K562 (cell line): Measurements from ENCODE around the gene LAMA1. TPM values are rescaled to one million over a fixed set of nuclear protein-coding genes. Genes with fewer than 3 reads are reported as not detected.

Experiments
- BCL6 ChIP-seq: fragments of 250-450 bp; sonication (Bioruptor Pico); IDR thresholded peaks from 2 replicates; pipeline ENCODE4 v1.4.0; 2020
- CEBPB ChIP-seq: fragments of 450-650 bp; IDR thresholded peaks from 2 replicates; pipeline ENCODE4 v1.6.1; 2016; ENCODE audit warnings: missing genetic modification characterization, missing compliant biosample characterization
- HMGN3 ChIP-seq: IDR thresholded peaks from 2 replicates; pipeline ENCODE4 v1.6.1; 2011; ENCODE audit warnings: borderline replicate concordance, low read depth, mild to moderate bottlenecking, mixed read lengths, low read length; ENCODE audit not compliant: insufficient read length; ENCODE audit errors: extremely low read depth
- JUNB ChIP-seq: fragments of 450-650 bp; formaldehyde crosslinking; conservative IDR thresholded peaks from 2 replicates; pipeline ENCODE4 v1.4.0; 2020; ENCODE audit warnings: mild to moderate bottlenecking
- KLF6 ChIP-seq: fragments of 250-450 bp; sonication (Bioruptor Pico); IDR thresholded peaks from 2 replicates; pipeline ENCODE4 v1.4.0; 2020; ENCODE audit warnings: mild to moderate bottlenecking, moderate library complexity, borderline replicate concordance
- PYGO2 ChIP-seq: fragments of 450-650 bp; IDR thresholded peaks from 2 replicates; pipeline ENCODE4 v1.6.1; 2016; ENCODE audit warnings: mild to moderate bottlenecking, missing genetic modification characterization, moderate library complexity, missing compliant biosample characterization
- RB1 ChIP-seq: fragments of 450-650 bp; IDR thresholded peaks from 2 replicates; pipeline ENCODE4 v1.6.1; 2017; ENCODE audit warnings: low read depth, mild to moderate bottlenecking
- RFX1 ChIP-seq: fragments of 450-650 bp; IDR thresholded peaks from 2 replicates; pipeline ENCODE4 v1.6.1; 2016; ENCODE audit warnings: mild to moderate bottlenecking, moderate library complexity
- SAFB ChIP-seq: fragments of 200-400 bp; formaldehyde crosslinking; IDR thresholded peaks from 2 replicates; pipeline ENCODE4 v1.6.1; 2017; ENCODE audit warnings: low read depth, low read length, borderline replicate concordance
- SLC30A9 ChIP-seq: fragments of 250-450 bp; sonication (Bioruptor Pico); IDR thresholded peaks from 2 replicates; pipeline ENCODE4 v1.8.0; 2022; ENCODE audit warnings: mild to moderate bottlenecking, moderate library complexity
- SMARCC2 ChIP-seq: fragments of 450-650 bp; IDR thresholded peaks from 2 replicates; pipeline ENCODE4 v1.6.1; 2017; ENCODE audit warnings: antibody characterized with exemption, moderate library complexity, mild to moderate bottlenecking, low read depth
- SMC3 ChIP-seq: conservative IDR thresholded peaks from 2 replicates; pipeline ENCODE4 v1.6.1; 2011; ENCODE audit warnings: low read depth, low read length, improper control_type of control experiment; ENCODE audit not compliant: insufficient read depth
- SRF ChIP-seq, 2 experiments: fragments of 250-450, 450-650 bp in 1 of 2; sonication (Bioruptor Pico) in 1 of 2; sonication (generic) in 1 of 2; formaldehyde crosslinking; IDR thresholded peaks; 2 replicates each; pipeline versions ENCODE4 v1.5.0 to v1.5.1; 2020 to 2022; ENCODE audit warnings: mild to moderate bottlenecking in 1 of 2, missing genetic modification reagents in 1 of 2
- TCF3 ChIP-seq: sonication (generic); formaldehyde crosslinking; IDR thresholded peaks from 2 replicates; pipeline ENCODE4 v1.4.0; 2020; ENCODE audit warnings: mild to moderate bottlenecking, missing genetic modification reagents
- YBX1 ChIP-seq: fragments of 450-650 bp; IDR thresholded peaks from 2 replicates; pipeline ENCODE4 v1.7.1; 2016; ENCODE audit warnings: mild to moderate bottlenecking
- ZFPM2 ChIP-seq: fragments of 250-450 bp; sonication (Bioruptor Pico); IDR thresholded peaks from 2 replicates; pipeline ENCODE4 v1.5.1; 2022; ENCODE audit warnings: mild to moderate bottlenecking
- ZNF121 ChIP-seq: sonication (generic); formaldehyde crosslinking; conservative IDR thresholded peaks from 2 replicates; pipeline ENCODE4 v1.8.0; 2022; ENCODE audit warnings: missing genetic modification reagents
- ZNF263 ChIP-seq: sonication (generic); formaldehyde crosslinking; IDR thresholded peaks from 2 replicates; pipeline ENCODE4 v1.8.0; 2022; ENCODE audit warnings: mild to moderate bottlenecking, missing genetic modification reagents, borderline replicate concordance
- ZNF445 ChIP-seq: fragments of 250-450 bp; sonication (Bioruptor Pico); IDR thresholded peaks from 2 replicates; pipeline ENCODE4 v1.4.0; 2020; ENCODE audit warnings: low read depth, mild to moderate bottlenecking, moderate library complexity
- ZNF507 ChIP-seq: conservative IDR thresholded peaks from 2 replicates; pipeline ENCODE4 v1.6.1; 2017; ENCODE audit warnings: missing genetic modification characterization, missing compliant biosample characterization
- polyA plus RNA-seq, 8 experiments: library from polyadenylated mRNA; depleted of rRNA in 4 of 8; stranded (reverse) in 5 of 8; unstranded in 3 of 8; fragments of >200 nt; fragmentation: Nextera tagmentation in 2 of 8; fragmentation: Illumina TruSeq in 1 of 8; extraction: Ambion mirVana in 2 of 8; extraction: Trizol in 1 of 8; gene quantifications; 2 replicates each; pipeline versions ENCODE4 v1.2.1 to v1.2.3, GENCODE V29; 2011 to 2014; ENCODE audit warnings: inconsistent platforms in 1 of 8, missing spikeins in 1 of 8
- total RNA-seq, 7 experiments: library from RNA; depleted of rRNA in 6 of 7; stranded (reverse); fragments of >200 nt in 6 of 7; fragmentation: Illumina TruSeq in 2 of 7; extraction: Trizol in 2 of 7; gene quantifications; 2 replicates each; pipeline versions ENCODE4 v1.2.1 to v1.2.3, GENCODE V29; 2011 to 2021; ENCODE audit warnings: low replicate concordance in 1 of 7
- TF ChIP-seq, protein P1 (sequence below): sonication (generic); formaldehyde crosslinking; IDR thresholded peaks from 2 replicates; pipeline ENCODE4 v1.8.0; 2023; ENCODE audit warnings: mild to moderate bottlenecking, missing genetic modification reagents
- TF ChIP-seq, protein P2 (sequence below), 3 experiments: fragments of 200-800 bp in 1 of 3; sonication (Bioruptor generic) in 1 of 3; sonication (generic) in 1 of 3; formaldehyde crosslinking in 1 of 3; IDR thresholded peaks; 2 replicates each; pipeline versions ENCODE4 v1.6.1 to v1.8.0; 2016 to 2022; ENCODE audit warnings: mild to moderate bottlenecking in 2 of 3, missing compliant biosample characterization in 2 of 3, missing genetic modification characterization in 2 of 3, missing genetic modification reagents in 1 of 3
- TF ChIP-seq, protein P3 (sequence below): fragments of 250-450 bp; sonication (Bioruptor Pico); IDR thresholded peaks from 2 replicates; pipeline ENCODE4 v1.6.1; 2021; ENCODE audit warnings: mild to moderate bottlenecking

The LAMA1 gene
- total and polyA plus RNA-seq, 9 of the 15 experiments (the other 6 are each of a cell fraction or from before 2014, with no cell fraction given) = 0.04 TPM; not detected in 8

DNA sequence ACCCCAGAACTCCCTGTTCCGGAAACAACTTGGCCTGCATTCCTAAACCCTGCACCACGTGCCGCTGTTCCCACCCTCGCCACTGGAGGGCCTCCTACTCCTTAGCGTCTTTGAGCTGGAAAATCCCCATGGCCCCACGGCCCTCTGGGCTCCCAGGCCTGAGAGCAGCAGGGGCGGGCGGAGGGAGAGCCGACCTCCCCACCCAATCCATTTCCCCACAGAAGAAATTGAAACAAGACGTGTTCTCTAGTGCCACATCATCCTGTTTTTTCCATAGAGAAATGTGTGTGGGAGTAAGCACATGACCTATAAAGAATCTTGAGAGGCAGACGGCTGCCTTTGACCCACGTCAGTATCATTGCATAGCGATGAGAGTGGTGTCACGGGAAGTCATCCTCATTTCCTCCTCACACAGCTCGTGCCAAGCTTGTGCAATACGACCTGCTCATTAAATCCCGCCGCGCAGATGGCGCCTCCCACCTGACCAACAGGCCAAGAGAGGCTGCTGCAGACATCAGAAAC lies 79.2 kb downstream of the LAMA1 start (continued):
- TF ChIP-seq, protein P1, sequence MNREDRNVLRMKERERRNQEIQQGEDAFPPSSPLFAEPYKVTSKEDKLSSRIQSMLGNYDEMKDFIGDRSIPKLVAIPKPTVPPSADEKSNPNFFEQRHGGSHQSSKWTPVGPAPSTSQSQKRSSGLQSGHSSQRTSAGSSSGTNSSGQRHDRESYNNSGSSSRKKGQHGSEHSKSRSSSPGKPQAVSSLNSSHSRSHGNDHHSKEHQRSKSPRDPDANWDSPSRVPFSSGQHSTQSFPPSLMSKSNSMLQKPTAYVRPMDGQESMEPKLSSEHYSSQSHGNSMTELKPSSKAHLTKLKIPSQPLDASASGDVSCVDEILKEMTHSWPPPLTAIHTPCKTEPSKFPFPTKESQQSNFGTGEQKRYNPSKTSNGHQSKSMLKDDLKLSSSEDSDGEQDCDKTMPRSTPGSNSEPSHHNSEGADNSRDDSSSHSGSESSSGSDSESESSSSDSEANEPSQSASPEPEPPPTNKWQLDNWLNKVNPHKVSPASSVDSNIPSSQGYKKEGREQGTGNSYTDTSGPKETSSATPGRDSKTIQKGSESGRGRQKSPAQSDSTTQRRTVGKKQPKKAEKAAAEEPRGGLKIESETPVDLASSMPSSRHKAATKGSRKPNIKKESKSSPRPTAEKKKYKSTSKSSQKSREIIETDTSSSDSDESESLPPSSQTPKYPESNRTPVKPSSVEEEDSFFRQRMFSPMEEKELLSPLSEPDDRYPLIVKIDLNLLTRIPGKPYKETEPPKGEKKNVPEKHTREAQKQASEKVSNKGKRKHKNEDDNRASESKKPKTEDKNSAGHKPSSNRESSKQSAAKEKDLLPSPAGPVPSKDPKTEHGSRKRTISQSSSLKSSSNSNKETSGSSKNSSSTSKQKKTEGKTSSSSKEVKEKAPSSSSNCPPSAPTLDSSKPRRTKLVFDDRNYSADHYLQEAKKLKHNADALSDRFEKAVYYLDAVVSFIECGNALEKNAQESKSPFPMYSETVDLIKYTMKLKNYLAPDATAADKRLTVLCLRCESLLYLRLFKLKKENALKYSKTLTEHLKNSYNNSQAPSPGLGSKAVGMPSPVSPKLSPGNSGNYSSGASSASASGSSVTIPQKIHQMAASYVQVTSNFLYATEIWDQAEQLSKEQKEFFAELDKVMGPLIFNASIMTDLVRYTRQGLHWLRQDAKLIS (CRISPR knock-in tag) = no peak
- TF ChIP-seq TCF3 (CRISPR knock-in tag) = no peak
- peak; percentile 83 for TF ChIP-seq SMC3
- TF ChIP-seq CEBPB (tag) = 0 out of 2 replicates have a peak, but pooled peaks have one; percentile 44
- 0 out of 2 replicates have a peak, but pooled peaks have one; percentile 19 for TF ChIP-seq RB1
- TF ChIP-seq SLC30A9 (CRISPR knock-in tag) = no peak
- TF ChIP-seq SMARCC2 = no peak
- TF ChIP-seq YBX1 = no peak
- TF ChIP-seq ZFPM2 (CRISPR knock-in tag) = no peak
- TF ChIP-seq JUNB (CRISPR knock-in tag) = no peak
- no peak for TF ChIP-seq BCL6 (CRISPR knock-in tag)
- TF ChIP-seq, protein P2, sequence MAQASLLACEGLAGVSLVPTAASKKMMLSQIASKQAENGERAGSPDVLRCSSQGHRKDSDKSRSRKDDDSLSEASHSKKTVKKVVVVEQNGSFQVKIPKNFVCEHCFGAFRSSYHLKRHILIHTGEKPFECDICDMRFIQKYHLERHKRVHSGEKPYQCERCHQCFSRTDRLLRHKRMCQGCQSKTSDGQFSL (CRISPR knock-in tag; IDR thresholded peaks at IDR 0.05) = no peak
- TF ChIP-seq, protein P2 (tag; IDR thresholded peaks at IDR 0.05) = no peak
- no peak for TF ChIP-seq ZNF121 (CRISPR knock-in tag)
- no peak for TF ChIP-seq ZNF445 (CRISPR knock-in tag)
- TF ChIP-seq, protein P3, sequence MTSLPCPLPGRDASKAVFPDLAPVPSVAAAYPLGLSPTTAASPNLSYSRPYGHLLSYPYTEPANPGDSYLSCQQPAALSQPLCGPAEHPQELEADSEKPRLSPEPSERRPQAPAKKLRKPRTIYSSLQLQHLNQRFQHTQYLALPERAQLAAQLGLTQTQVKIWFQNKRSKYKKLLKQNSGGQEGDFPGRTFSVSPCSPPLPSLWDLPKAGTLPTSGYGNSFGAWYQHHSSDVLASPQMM = no peak
- TF ChIP-seq ZNF507 (tag) = no peak
- no peak for TF ChIP-seq ZNF263
- no peak for TF ChIP-seq SRF (CRISPR knock-in tag; IDR thresholded peaks at IDR 0.05)
- peak; percentile 21 for TF ChIP-seq HMGN3
- TF ChIP-seq KLF6 (CRISPR knock-in tag) = no peak
- no peak for TF ChIP-seq RFX1
- TF ChIP-seq SAFB = no peak
- no peak for TF ChIP-seq PYGO2
